GM19023 (cell line): ENCODE results near the gene TSPAN10.
"Not testable (repeated sequence)": the region's sequence is repeated elsewhere in the genome, so short reads cannot be mapped to it uniquely, and the experiment has no call there.

ENCODE experiments used
- ATAC-seq: cut with Tn5 transposase; IDR thresholded peaks from one replicate; pipeline ENCODE4 v1.9.1; 2021; ENCODE audit warnings: mild to moderate bottlenecking, moderate library complexity; ENCODE audit not compliant: unreplicated experiment

TSPAN10 gene

GRCh38 chr17:81660441-81660840, 23.4 kb downstream of the TSPAN10 start:
- no peak for ATAC-seq

- no peak for ATAC-seq
Measured at GRCh38 chr17:81662002-81662401, 25.0 kb downstream of the TSPAN10 start.

- ATAC-seq = no peak
Measured at GRCh38 chr17:81664051-81664470, 27.1 kb downstream of the TSPAN10 start.

- no peak for ATAC-seq
Measured at GRCh38 chr17:81665205-81666091, 28.5 kb downstream of the TSPAN10 start.

GRCh38 chr17:81666092-81666341, 29.0 kb downstream of the TSPAN10 start:
- ATAC-seq = peak; percentile 8

- ATAC-seq = peak; percentile 89
Measured at GRCh38 chr17:81666342-81667191, 29.6 kb downstream of the TSPAN10 start, which contains the start of the genes CCDC137 and OXLD1. Gene CCDC137, plus strand, starts transcription at chr17:81666737. Its CDS starts 30 bp downstream, at chr17:81666767. Gene OXLD1, minus strand, starts transcription at chr17:81666605. Its CDS starts 28 bp downstream, at chr17:81666577.

GRCh38 chr17:81667754-81668153, 30.8 kb downstream of the TSPAN10 start:
- no peak for ATAC-seq

GRCh38 chr17:81672504-81672903, 35.5 kb downstream of the TSPAN10 start:
- ATAC-seq = no peak

- ATAC-seq = no peak
Measured at GRCh38 chr17:81672954-81673353, 36.0 kb downstream of the TSPAN10 start.

- no peak for ATAC-seq
Measured at GRCh38 chr17:81673561-81674258, 36.7 kb downstream of the TSPAN10 start.

- ATAC-seq = not testable (repeated sequence)
Measured at GRCh38 chr17:81675515-81676221, 38.7 kb downstream of the TSPAN10 start.

GRCh38 chr17:81676906-81677305, 39.9 kb downstream of the TSPAN10 start:
- ATAC-seq = no peak

GRCh38 chr17:81680150-81680549, 43.2 kb downstream of the TSPAN10 start:
- no peak for ATAC-seq

GRCh38 chr17:81681672-81682071, 44.7 kb downstream of the TSPAN10 start:
- no peak for ATAC-seq

GRCh38 chr17:81682565-81683207, 45.7 kb downstream of the TSPAN10 start:
- ATAC-seq = no peak

GRCh38 chr17:81683208-81683583, 46.2 kb downstream of the TSPAN10 start:
- ATAC-seq = peak; percentile 12

- peak; percentile 92 for ATAC-seq
Measured at GRCh38 chr17:81683584-81684441, 46.8 kb downstream of the TSPAN10 start, which contains the start of the genes ARL16 and HGS. Gene ARL16, minus strand, starts transcription at chr17:81683797. Its CDS starts 44 bp downstream, at chr17:81683753. Gene HGS, plus strand, starts transcription at chr17:81684011. Its CDS starts 56 bp downstream, at chr17:81684067.

- no peak for ATAC-seq
Measured at GRCh38 chr17:81684442-81684911, 47.5 kb downstream of the TSPAN10 start.

GRCh38 chr17:81685108-81685507, 48.1 kb downstream of the TSPAN10 start:
- ATAC-seq = no peak
